Measurements from ENCODE around the gene PPP6R3.

GRCh38 chr11:68457898-68458249 is 2.7 kb upstream of the PPP6R3 start:
- no peak for TF ChIP-seq CBX2 (IDR thresholded peaks at IDR 0.05; ENCODE audit: low read depth, low read length)
- TF ChIP-seq CBX2 (CRISPR knock-in tag; IDR thresholded peaks at IDR 0.05; ENCODE audit: low read depth), result no peak
- no peak for TF ChIP-seq NFYB (CRISPR knock-in tag; IDR thresholded peaks at IDR 0.05)
- no peak for TF ChIP-seq ARID2 (CRISPR knock-in tag; IDR thresholded peaks at IDR 0.05; ENCODE audit: borderline replicate concordance)
- TF ChIP-seq SP140L (CRISPR knock-in tag; IDR thresholded peaks at IDR 0.05; ENCODE audit: borderline replicate concordance), result no peak
- no peak for TF ChIP-seq MYC (CRISPR knock-in tag; IDR thresholded peaks at IDR 0.05; ENCODE audit: borderline replicate concordance)
- TF ChIP-seq ZFP91 (CRISPR knock-in tag; IDR thresholded peaks at IDR 0.05; ENCODE audit: borderline replicate concordance), result no peak; the same call in 1 of the 2 replicates
- no peak for TF ChIP-seq HOXD1 (CRISPR knock-in tag; IDR thresholded peaks at IDR 0.05)
- TF ChIP-seq POLR2A (IDR thresholded peaks at IDR 0.05; ENCODE audit: insufficient read depth in 1 of 2, low read depth in 2 of 2, low read length in 2 of 2), result 0 out of 4 replicates have a peak, but pooled peaks of 1 of the 2 experiments have one; percentile 35
- TF ChIP-seq EP300 (IDR thresholded peaks at IDR 0.05; ENCODE audit: low read depth in 2 of 2, low read length in 2 of 2), result no peak
- TF ChIP-seq EP300 (CRISPR knock-in tag; IDR thresholded peaks at IDR 0.05; ENCODE audit: borderline replicate concordance), result no peak
- no peak for TF ChIP-seq ELF4 (CRISPR knock-in tag; IDR thresholded peaks at IDR 0.05; ENCODE audit: borderline replicate concordance)
- no peak for TF ChIP-seq CTCF (CRISPR knock-in tag; IDR thresholded peaks at IDR 0.05)
- no peak; the same call in 1 of the 2 replicates for TF ChIP-seq ZNF274 (CRISPR knock-in tag; IDR thresholded peaks at IDR 0.05)
- no peak for TF ChIP-seq REST (IDR thresholded peaks at IDR 0.05; ENCODE audit: borderline replicate concordance in 1 of 2, low read depth in 1 of 2, low read length in 2 of 2)
- no peak for TF ChIP-seq DBP (CRISPR knock-in tag; IDR thresholded peaks at IDR 0.05; ENCODE audit: not compliant biosample characterization)
